ENCODE data around the gene DOK1. TPM values are rescaled to one million over a fixed set of nuclear protein-coding genes. Genes with fewer than 3 reads are reported as not detected.

DOK1 gene
- total RNA-seq, 1 donor = 9.9 TPM

DNA sequence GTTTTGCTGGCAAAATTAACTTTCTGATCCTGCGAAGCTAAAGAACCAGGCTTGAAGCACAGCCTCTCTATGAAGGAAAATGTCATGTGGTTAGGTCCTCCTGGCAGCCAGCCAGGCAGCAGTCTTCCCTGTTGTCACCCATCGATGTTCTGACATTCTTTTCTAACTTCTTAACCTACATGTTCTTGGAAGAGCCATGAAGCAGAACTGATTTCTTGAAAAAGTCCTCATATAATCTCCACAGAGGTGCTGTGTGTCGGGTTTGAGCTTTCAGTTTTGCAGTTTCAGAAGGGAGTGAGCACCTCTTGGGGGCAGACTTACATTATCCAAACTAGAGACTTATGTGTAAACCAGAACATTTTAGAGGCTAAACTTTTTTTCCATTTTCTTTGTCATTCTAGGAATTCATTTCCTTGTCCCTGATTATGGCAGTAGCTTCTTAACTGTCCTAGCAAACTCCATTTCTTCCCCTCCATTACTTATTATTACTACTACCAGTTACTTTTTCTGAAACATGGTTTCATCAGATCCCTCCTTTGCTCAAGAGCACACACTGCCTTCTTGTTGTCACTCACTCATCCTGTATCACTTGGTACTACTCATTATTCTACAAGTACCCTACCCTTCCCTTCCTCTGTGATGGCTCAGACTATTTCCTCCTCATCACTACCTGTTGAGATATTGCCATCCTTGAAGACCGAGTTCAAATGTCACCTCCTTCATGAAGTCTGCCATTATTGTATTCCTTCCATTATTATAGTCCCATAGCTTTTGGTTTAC, 31.1 kb downstream of the DOK1 start:
- DNase-seq (ENCODE audit: low read depth) = no peak
- no peak overlapping the region for H3K4me3 ChIP-seq (ENCODE audit: low read depth, low read length)
- TF ChIP-seq CTCF (IDR thresholded peaks at IDR 0.05; ENCODE audit: insufficient read depth, low read depth, low read length) = no peak

DNA sequence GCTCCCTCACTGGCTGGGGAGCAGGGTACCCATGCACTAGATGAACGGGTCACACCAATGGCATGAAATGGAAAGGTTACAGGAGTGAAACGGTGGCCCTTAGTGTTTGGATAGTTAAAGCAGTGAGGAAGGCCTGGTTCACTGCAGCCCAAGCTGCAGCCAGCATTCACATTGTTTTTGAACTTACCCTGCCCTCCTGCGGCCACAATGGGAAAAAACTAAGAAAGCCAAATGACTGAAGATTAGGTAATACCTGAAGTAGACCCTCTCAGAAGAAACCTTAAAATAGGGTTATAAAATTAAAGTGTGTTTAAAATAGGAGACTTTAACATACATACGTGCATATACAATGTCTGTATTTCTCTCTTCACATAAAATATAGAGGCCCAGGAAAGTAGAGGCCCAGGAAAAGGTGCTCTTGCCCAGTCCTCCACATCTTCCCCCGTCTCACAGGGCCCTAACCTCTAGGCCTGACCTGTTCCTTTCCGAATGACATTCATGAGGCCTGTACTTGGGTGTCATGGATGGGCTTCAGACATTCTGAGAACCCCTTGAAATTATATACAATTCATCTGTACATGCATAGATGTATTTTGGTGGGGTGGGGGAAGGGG, 33.3 kb downstream of the DOK1 start:
- H3K4me3 ChIP-seq (ENCODE audit: low read depth, low read length) = no peak overlapping the region
- peak; percentile 70 for TF ChIP-seq CTCF (IDR thresholded peaks at IDR 0.05; ENCODE audit: insufficient read depth, low read depth, low read length)
- DNase-seq (ENCODE audit: low read depth) = peak; percentile 77

DNA sequence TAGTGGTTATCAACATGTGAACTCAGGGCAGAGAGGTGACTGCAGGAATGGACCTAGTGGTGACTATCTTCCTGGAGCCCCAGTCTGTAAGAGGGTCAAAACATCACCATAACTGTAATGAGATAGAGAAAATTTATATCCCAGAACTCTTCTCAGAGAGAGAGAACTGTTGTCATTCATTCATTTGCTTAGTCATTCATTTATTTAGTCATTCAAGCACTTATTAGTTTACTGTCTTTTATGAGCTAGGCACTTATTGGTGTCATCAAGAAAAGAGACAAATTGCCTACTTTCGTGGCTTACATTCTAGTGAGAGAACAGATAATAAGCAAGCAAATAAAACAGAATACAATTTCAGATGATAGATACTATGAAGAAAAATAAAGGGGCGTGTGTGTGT, 34.1 kb downstream of the DOK1 start:
- DNase-seq (ENCODE audit: low read depth) = no peak
- no peak overlapping the region for H3K4me3 ChIP-seq (ENCODE audit: low read depth, low read length)

GRCh38 chr2:74593826-74594772, 39.6 kb downstream of the DOK1 start:
- TF ChIP-seq CTCF (IDR thresholded peaks at IDR 0.05; ENCODE audit: insufficient read depth, low read depth, low read length) = no peak
- DNase-seq (ENCODE audit: low read depth) = no peak

More for the DNA sequence above, 34.1 kb downstream of the DOK1 start:
- TF ChIP-seq CTCF (IDR thresholded peaks at IDR 0.05; ENCODE audit: insufficient read depth, low read depth, low read length) = no peak

DNA sequence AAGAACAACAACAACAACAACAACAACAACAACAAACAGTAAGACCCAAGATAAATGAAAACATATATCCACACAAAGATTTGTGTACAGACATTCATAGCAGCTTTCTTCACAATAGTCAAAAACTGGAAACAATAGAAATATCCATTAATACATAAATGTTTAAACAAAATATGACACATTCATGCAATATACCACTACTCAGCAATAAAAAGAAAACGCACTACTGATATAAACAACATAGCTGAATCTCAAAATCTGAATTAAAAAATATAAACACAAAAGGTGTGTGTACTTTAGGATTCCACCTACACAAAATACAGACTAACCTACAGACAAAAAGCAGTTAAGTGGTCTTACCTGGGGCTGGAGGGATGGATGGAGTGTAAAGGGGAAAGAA, 42.1 kb downstream of the DOK1 start:
- no peak overlapping the region for H3K4me3 ChIP-seq (ENCODE audit: low read depth, low read length)
- DNase-seq (ENCODE audit: low read depth) = no peak
- TF ChIP-seq CTCF (IDR thresholded peaks at IDR 0.05; ENCODE audit: insufficient read depth, low read depth, low read length) = no peak

More at GRCh38 chr2:74593826-74594772, 39.6 kb downstream of the DOK1 start:
- no peak overlapping the region for H3K4me3 ChIP-seq (ENCODE audit: low read depth, low read length)

GRCh38 chr2:74597410-74597809, 42.9 kb downstream of the DOK1 start:
- TF ChIP-seq CTCF (IDR thresholded peaks at IDR 0.05; ENCODE audit: insufficient read depth, low read depth, low read length) = no peak
- H3K4me3 ChIP-seq (ENCODE audit: low read depth, low read length) = no peak overlapping the region
- no peak for DNase-seq (ENCODE audit: low read depth)
